ENCODE data around the gene PRRG2.
"Not testable (repeated sequence)": the region's sequence is repeated elsewhere in the genome, so short reads cannot be mapped to it uniquely, and the experiment has no call there.

The PRRG2 gene

GRCh38 chr19:49616945-49617344 lies 35.8 kb downstream of the PRRG2 start:
- H3K4me3 ChIP-seq (ENCODE audit: low read length) = no peak overlapping the region
- H3K79me2 ChIP-seq (ENCODE audit: control insufficient read depth, insufficient read depth, low read length) = peaks cover 10% of the 10 kb centered on the region
- H3K23ac ChIP-seq (ENCODE audit: low read length) = no peak overlapping the region
- H2AK5ac ChIP-seq (ENCODE audit: low read length) = no peak overlapping the region
- no peak overlapping the region for H3K9ac ChIP-seq (ENCODE audit: low read length)
- no peak overlapping the region for H4K5ac ChIP-seq (ENCODE audit: low read length)
- WGBS (ENCODE audit: extremely low coverage, insufficient coverage, low lambda C conversion rate) = no CpG with 5 or more reads among the region's 7 CpGs
- H3K56ac ChIP-seq (ENCODE audit: low read length) = no peak overlapping the region
- no peak overlapping the region for H4K8ac ChIP-seq (ENCODE audit: low read depth, low read length)
- H3K27ac ChIP-seq (ENCODE audit: low read depth, low read length) = no peak overlapping the region
- H3K27me3 ChIP-seq (ENCODE audit: insufficient read depth, low read length, poor library complexity) = no peaks in the 10 kb centered on the region
- no peak overlapping the region for H3K18ac ChIP-seq (ENCODE audit: low read length)
- no peak overlapping the region for H3K4ac ChIP-seq (ENCODE audit: low read depth, low read length)
- no peak overlapping the region for H3K4me2 ChIP-seq (ENCODE audit: low read length)
- H2BK120ac ChIP-seq (ENCODE audit: low read depth, low read length) = no peak overlapping the region
- H3K79me1 ChIP-seq (ENCODE audit: low read length) = peaks cover 14% of the 10 kb centered on the region
- H2BK5ac ChIP-seq (ENCODE audit: low read length) = no peak overlapping the region
- no peak overlapping the region for H2BK15ac ChIP-seq (replicated peaks; ENCODE audit: low read depth)
- peaks cover 15% of the 10 kb centered on the region for H3K36me3 ChIP-seq (ENCODE audit: control insufficient read depth, insufficient read depth, low read length)
- H3K4me1 ChIP-seq (ENCODE audit: control insufficient read depth, low read depth, low read length) = no peaks in the 10 kb centered on the region
- no peak for DNase-seq

DNA sequence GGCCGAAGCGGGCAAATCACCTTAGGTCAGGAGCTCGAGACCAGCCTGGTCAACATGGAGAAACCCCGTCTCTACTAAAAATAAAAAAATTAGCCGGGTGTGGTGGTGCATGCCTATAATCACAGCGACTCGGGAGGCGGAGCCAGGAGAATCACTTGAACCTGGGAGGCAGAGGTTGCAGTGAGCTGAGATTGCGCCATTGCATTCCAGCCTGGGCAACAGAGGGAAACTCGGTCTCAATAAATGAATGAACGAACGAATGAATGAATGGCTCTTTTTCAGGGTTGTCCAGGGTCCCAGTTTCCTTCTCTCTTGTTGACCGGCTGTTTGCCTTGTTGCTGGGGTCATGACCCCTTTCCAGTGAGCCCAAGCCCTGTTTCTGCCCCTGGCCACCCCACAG lies 36.7 kb downstream of the PRRG2 start:
- not testable (repeated sequence) for H2AK5ac ChIP-seq (ENCODE audit: low read length); H3K4me2 ChIP-seq (ENCODE audit: low read length); H3K4me3 ChIP-seq (ENCODE audit: low read length); H2BK5ac ChIP-seq (ENCODE audit: low read length); H4K5ac ChIP-seq (ENCODE audit: low read length); H3K27me3 ChIP-seq (ENCODE audit: insufficient read depth, low read length, poor library complexity); DNase-seq; H3K56ac ChIP-seq (ENCODE audit: low read length); H4K8ac ChIP-seq (ENCODE audit: low read depth, low read length); H3K9ac ChIP-seq (ENCODE audit: low read length); H3K79me1 ChIP-seq (ENCODE audit: low read length); H3K4ac ChIP-seq (ENCODE audit: low read depth, low read length); H3K79me2 ChIP-seq (ENCODE audit: control insufficient read depth, insufficient read depth, low read length); H2BK120ac ChIP-seq (ENCODE audit: low read depth, low read length); H3K23ac ChIP-seq (ENCODE audit: low read length); H3K18ac ChIP-seq (ENCODE audit: low read length); H2BK15ac ChIP-seq (replicated peaks; ENCODE audit: low read depth); H3K27ac ChIP-seq (ENCODE audit: low read depth, low read length); H3K4me1 ChIP-seq (ENCODE audit: control insufficient read depth, low read depth, low read length)
- no CpG with 5 or more reads among the region's 13 CpGs for WGBS (ENCODE audit: extremely low coverage, insufficient coverage, low lambda C conversion rate)
- peaks cover 15% of the 10 kb centered on the region for H3K36me3 ChIP-seq (ENCODE audit: control insufficient read depth, insufficient read depth, low read length)

DNA sequence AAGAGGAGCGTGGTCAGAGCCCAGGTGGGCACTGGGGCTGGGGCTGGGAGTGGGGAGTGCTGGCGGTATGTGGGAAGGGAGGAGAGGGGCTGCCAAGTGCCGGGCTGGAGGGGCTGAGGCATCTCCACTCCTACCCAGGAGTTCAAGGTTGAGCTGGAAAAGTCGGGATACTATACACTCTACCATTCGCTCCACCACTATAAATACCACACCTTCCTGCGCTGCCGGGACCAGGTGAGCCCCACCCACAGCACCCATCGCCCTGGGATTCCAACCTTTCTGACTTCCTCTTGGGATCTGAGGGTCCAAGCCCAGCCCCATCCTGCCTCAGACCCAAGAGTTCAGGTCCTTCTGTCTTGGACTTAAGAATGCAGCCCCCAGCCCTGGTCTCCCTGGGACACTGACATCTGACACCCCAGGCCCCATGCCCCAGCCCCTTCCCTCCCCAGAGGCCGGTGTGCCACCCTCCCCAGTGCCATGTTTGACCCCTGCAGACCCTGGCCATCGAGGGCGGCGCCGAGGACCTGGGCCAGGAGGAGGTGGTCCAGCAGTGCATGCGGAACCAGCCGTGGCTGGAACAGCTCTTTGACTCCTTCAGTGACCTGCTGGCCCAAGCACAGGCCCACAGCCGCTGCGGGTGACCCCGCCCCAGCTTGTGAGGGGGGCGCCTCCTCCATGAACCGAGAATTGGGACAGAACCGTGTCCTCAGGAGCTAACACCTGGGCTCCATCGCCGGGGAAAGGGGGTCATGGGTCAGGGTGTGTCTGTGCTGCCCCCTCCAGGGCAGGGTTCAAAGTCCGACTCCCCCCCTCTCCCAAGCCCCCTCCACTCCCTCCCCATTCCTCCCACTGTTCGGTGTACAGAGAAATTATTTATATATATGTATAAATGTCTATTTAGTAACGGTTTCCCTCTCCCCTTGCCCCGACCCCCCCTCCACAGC lies 44.1 kb downstream of the PRRG2 start:
- Histone ChIP-seq H3K4ac (ENCODE audit: low read depth, low read length) (no peak overlapping the region), H3K27me3 (ENCODE audit: insufficient read depth, low read length, poor library complexity) (no peaks in the 10 kb centered on the region), H3K27ac (ENCODE audit: low read depth, low read length) (no peak overlapping the region), H2BK15ac (replicated peaks; ENCODE audit: low read depth) (no peak overlapping the region), H2BK120ac (ENCODE audit: low read depth, low read length) (no peak overlapping the region), H3K36me3 (ENCODE audit: control insufficient read depth, insufficient read depth, low read length) (peaks cover 2% of the 10 kb centered on the region), H2BK5ac (ENCODE audit: low read length) (no peak overlapping the region), H3K18ac (ENCODE audit: low read length) (no peak overlapping the region), H3K4me1 (ENCODE audit: control insufficient read depth, low read depth, low read length) (no peaks in the 10 kb centered on the region), H3K9ac (ENCODE audit: low read length) (no peak overlapping the region), H3K79me1 (ENCODE audit: low read length) (no peaks in the 10 kb centered on the region), H4K5ac (ENCODE audit: low read length) (no peak overlapping the region), H3K56ac (ENCODE audit: low read length) (no peak overlapping the region), H3K4me2 (ENCODE audit: low read length) (no peak overlapping the region), H3K4me3 (ENCODE audit: low read length) (no peak overlapping the region), H4K8ac (ENCODE audit: low read depth, low read length) (no peak overlapping the region), H3K23ac (ENCODE audit: low read length) (no peak overlapping the region), H2AK5ac (ENCODE audit: low read length) (no peak overlapping the region), H3K79me2 (ENCODE audit: control insufficient read depth, insufficient read depth, low read length) (no peaks in the 10 kb centered on the region)
- DNase-seq = no peak
- no CpG with 5 or more reads among the region's 27 CpGs for WGBS (ENCODE audit: extremely low coverage, insufficient coverage, low lambda C conversion rate)

DNA sequence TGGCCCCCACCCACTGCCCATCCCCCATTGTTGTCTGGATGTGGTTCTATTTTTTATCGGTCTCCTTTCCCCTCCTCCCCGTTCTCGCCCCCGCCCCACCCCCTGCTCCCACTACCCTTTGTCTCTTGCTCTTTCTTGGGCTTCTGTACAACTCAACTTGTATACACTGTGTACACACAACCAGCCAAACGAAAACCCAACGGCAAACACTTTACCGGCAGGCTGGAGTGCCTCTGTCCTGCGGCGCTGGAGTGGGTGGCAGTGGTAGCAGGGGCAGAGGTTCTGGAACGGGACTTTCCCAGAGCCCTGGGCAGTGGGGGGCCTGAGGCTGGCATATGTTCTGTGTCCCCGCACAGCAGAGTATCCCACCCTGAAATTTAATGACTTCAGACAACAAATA lies 45.1 kb downstream of the PRRG2 start:
- Histone ChIP-seq H2BK5ac (ENCODE audit: low read length) (no peak overlapping the region), H2BK15ac (replicated peaks; ENCODE audit: low read depth) (no peak overlapping the region), H3K79me1 (ENCODE audit: low read length) (no peaks in the 10 kb centered on the region), H3K36me3 (ENCODE audit: control insufficient read depth, insufficient read depth, low read length) (peaks cover 2% of the 10 kb centered on the region), H3K18ac (ENCODE audit: low read length) (no peak overlapping the region), H3K27me3 (ENCODE audit: insufficient read depth, low read length, poor library complexity) (no peaks in the 10 kb centered on the region), H3K4ac (ENCODE audit: low read depth, low read length) (no peak overlapping the region), H3K56ac (ENCODE audit: low read length) (no peak overlapping the region), H3K79me2 (ENCODE audit: control insufficient read depth, insufficient read depth, low read length) (no peaks in the 10 kb centered on the region), H3K23ac (ENCODE audit: low read length) (no peak overlapping the region), H4K8ac (ENCODE audit: low read depth, low read length) (no peak overlapping the region), H3K4me3 (ENCODE audit: low read length) (no peak overlapping the region), H3K4me2 (ENCODE audit: low read length) (no peak overlapping the region), H4K5ac (ENCODE audit: low read length) (no peak overlapping the region), H2BK120ac (ENCODE audit: low read depth, low read length) (no peak overlapping the region), H3K4me1 (ENCODE audit: control insufficient read depth, low read depth, low read length) (no peaks in the 10 kb centered on the region), H3K9ac (ENCODE audit: low read length) (no peak overlapping the region), H3K27ac (ENCODE audit: low read depth, low read length) (no peak overlapping the region), H2AK5ac (ENCODE audit: low read length) (no peak overlapping the region)
- DNase-seq = no peak
- WGBS (ENCODE audit: extremely low coverage, insufficient coverage, low lambda C conversion rate) = no CpG with 5 or more reads among the region's 11 CpGs

GRCh38 chr19:49629659-49630058 lies 48.5 kb downstream of the PRRG2 start:
- Histone ChIP-seq H3K4ac (ENCODE audit: low read depth, low read length) (no peak overlapping the region), H2AK5ac (ENCODE audit: low read length) (no peak overlapping the region), H2BK15ac (replicated peaks; ENCODE audit: low read depth) (no peak overlapping the region), H3K4me1 (ENCODE audit: control insufficient read depth, low read depth, low read length) (no peaks in the 10 kb centered on the region), H3K27me3 (ENCODE audit: insufficient read depth, low read length, poor library complexity) (no peaks in the 10 kb centered on the region), H3K56ac (ENCODE audit: low read length) (no peak overlapping the region), H3K23ac (ENCODE audit: low read length) (no peak overlapping the region), H4K8ac (ENCODE audit: low read depth, low read length) (no peak overlapping the region), H3K27ac (ENCODE audit: low read depth, low read length) (no peak overlapping the region), H2BK120ac (ENCODE audit: low read depth, low read length) (no peak overlapping the region), H2BK5ac (ENCODE audit: low read length) (no peak overlapping the region), H3K79me2 (ENCODE audit: control insufficient read depth, insufficient read depth, low read length) (no peaks in the 10 kb centered on the region), H3K79me1 (ENCODE audit: low read length) (no peaks in the 10 kb centered on the region), H4K5ac (ENCODE audit: low read length) (no peak overlapping the region), H3K18ac (ENCODE audit: low read length) (no peak overlapping the region), H3K4me3 (ENCODE audit: low read length) (no peak overlapping the region), H3K9ac (ENCODE audit: low read length) (no peak overlapping the region), H3K4me2 (ENCODE audit: low read length) (no peak overlapping the region), H3K36me3 (ENCODE audit: control insufficient read depth, insufficient read depth, low read length) (no peaks in the 10 kb centered on the region)
- no peak for DNase-seq
- no CpG with 5 or more reads among the region's 9 CpGs for WGBS (ENCODE audit: extremely low coverage, insufficient coverage, low lambda C conversion rate)
